GM18499 (cell line): Measurements from ENCODE around the gene UTP15.

ENCODE experiments used
- ATAC-seq: cut with Tn5 transposase; IDR thresholded peaks from one replicate; pipeline ENCODE4 v1.9.1; 2021; ENCODE audit warnings: moderate number of reproducible peaks; ENCODE audit not compliant: insufficient read depth, unreplicated experiment

Gene UTP15, protein sequence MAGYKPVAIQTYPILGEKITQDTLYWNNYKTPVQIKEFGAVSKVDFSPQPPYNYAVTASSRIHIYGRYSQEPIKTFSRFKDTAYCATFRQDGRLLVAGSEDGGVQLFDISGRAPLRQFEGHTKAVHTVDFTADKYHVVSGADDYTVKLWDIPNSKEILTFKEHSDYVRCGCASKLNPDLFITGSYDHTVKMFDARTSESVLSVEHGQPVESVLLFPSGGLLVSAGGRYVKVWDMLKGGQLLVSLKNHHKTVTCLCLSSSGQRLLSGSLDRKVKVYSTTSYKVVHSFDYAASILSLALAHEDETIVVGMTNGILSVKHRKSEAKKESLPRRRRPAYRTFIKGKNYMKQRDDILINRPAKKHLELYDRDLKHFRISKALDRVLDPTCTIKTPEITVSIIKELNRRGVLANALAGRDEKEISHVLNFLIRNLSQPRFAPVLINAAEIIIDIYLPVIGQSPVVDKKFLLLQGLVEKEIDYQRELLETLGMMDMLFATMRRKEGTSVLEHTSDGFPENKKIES

GRCh38 chr5:73565139-73565968, at the start of gene UTP15, which contains the start of gene ANKRA2:
TSS of gene UTP15 (plus strand) at chr5:73565743. CDS start at chr5:73567345, 1,602 bp downstream.
TSS of gene ANKRA2 (minus strand) at chr5:73565639. CDS start at chr5:73562881, 2,758 bp downstream.
- peak; percentile 86 for ATAC-seq

GRCh38 chr5:73519531-73520283, 45.8 kb upstream of the UTP15 start:
- peak; percentile 87 for ATAC-seq

- ATAC-seq, result no peak
These were observed 42.6 kb upstream of the UTP15 start for GRCh38 chr5:73522989-73523388.

GRCh38 chr5:73523861-73524260, 41.7 kb upstream of the UTP15 start:
- no peak for ATAC-seq

- no peak for ATAC-seq
These were observed 39.8 kb upstream of the UTP15 start for GRCh38 chr5:73525606-73526203.

DNA sequence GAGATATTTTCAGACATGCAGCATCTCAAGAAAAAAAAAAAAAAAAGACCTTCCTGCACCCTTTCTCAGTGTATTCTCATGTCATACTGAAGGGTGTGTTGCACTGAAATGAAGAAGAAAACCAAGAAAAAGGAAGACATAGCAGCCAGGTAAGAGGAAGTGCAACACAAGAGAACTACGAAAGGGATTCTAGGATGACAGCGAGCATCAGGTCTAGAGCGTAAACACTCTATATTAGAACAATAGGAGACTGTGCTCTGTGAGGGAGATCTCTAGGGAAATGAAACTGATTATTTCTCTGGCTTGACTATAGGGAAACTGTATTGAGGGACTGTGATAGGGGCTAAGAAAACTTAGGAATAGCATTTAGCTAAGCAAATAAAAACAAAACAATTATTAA, 37.3 kb upstream of the UTP15 start:
- ATAC-seq, result no peak

GRCh38 chr5:73529081-73529480, 36.5 kb upstream of the UTP15 start:
- no peak for ATAC-seq

DNA sequence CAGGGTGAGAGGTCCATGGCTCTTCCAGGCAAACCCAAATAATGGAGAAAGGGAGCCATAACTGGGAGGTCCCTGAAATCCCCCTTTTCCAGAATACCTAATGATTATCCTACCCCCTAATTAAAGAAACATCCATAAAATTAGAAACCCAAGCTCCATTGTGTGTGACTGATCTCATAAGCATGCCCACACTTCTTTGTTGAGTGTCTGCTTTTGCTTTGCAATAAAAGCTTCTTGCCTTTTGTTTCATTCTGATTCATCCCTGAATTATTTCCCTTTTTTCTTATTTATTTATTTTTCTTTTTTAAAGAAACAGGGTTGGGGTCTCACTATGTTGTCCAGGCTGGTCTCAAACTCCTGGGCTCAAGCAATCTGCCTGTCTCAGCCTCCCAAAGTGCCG, 34.2 kb upstream of the UTP15 start:
- ATAC-seq, result no peak

DNA sequence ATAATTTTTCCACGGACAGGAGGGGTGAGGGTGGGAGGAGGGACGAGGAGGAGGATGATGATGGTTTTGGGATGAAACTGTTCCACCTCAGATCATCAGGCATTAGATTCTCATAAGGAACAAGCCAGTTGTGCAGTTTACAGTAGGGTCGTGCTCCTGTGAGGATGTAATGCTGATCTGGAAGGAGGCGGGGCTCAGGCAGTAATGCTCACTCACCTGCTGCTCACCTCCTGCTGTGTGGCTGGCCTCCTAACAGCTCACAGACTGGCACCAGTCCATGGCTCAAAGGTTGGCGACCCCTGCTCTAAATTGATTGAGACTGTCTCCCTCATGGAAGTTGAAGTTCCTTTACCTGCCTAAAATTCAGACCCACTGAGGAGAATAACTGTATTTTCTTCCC, 33.3 kb upstream of the UTP15 start:
- no peak for ATAC-seq

- ATAC-seq, result no peak
These were observed 31.4 kb upstream of the UTP15 start for GRCh38 chr5:73534011-73534644.

DNA sequence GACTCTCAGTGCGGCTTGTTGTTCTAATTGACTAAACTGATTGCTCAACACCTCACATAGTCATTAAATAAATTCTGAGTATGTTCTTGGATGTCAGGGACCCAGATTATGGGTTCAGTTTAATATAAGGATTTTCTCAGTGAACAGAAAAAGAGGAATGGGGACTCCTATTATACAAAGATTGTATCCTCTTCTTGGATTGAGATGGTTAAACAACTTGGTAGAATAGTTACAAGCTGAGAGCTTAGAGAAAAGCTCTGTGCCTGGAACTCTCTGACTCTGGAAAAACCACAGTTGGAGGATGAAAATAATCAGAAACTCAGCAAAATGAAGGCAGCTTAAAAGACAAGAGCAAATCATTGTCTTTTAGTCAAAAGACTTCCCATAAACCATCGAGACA, 30.6 kb upstream of the UTP15 start:
- no peak for ATAC-seq

DNA sequence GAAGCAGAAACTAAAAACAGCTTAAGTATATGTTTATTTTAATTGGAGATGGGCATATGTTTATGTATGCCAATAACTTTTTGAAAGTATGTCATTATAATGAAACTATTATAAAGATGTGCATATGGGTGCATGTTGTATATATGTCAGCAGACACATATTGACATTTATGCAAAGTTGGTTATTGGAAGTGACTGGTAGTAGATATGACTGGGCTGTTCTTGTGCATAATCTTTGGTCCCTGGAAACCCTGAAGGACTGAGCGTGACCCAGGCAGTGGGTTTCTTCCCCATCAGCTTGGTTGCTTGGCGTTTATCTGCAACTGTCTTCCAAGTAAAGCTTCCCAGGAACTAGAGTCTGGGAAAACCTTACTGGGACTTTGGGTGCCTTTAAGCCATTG, 25.8 kb upstream of the UTP15 start:
- no peak for ATAC-seq

- no peak for ATAC-seq
These were observed 25.4 kb upstream of the UTP15 start for GRCh38 chr5:73540192-73540591.

GRCh38 chr5:73542020-73542419, 23.5 kb upstream of the UTP15 start:
- ATAC-seq, result no peak

GRCh38 chr5:73544429-73545402, 20.8 kb upstream of the UTP15 start:
- no peak for ATAC-seq

DNA sequence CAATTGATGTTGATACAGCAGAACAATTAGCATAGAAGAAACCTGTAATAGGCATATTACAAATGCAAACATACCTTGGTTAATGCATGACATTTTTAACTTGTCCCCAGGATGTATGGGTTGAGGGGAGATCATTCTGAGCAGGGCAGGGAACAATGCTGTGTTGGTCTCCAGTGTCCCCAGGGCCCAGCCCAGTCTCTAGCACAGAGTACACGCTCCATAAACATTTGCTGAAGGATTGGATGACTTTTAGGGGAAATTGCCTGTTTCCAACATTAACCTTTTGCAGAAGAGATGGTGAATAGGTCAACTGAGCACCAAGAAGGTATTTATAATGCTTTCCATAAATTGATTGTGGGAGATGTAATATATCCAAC, 20.2 kb upstream of the UTP15 start:
- ATAC-seq, result no peak

GRCh38 chr5:73550016-73550415, 15.5 kb upstream of the UTP15 start:
- no peak for ATAC-seq

- ATAC-seq, result no peak
These were observed 12.9 kb upstream of the UTP15 start for GRCh38 chr5:73552642-73553041.
